WTC11 (cell line): ENCODE measurements around the gene ADD1. TPM values are rescaled to one million over a fixed set of nuclear protein-coding genes. Genes with fewer than 3 reads are reported as not detected.
A peak's percentile ranks its signal among the peaks of the same experiment; 100 is the strongest.
"Not testable (repeated sequence)": the region's sequence is repeated elsewhere in the genome, so short reads cannot be mapped to it uniquely, and the experiment has no call there.

ENCODE experiments used
- ATAC-seq: fragments of 200-7000 bp; cut with Tn5 transposase; 2 replicates; pipeline ENCODE4 v1.10.0; 2021; ENCODE audit warnings: mild to moderate bottlenecking, moderate library complexity
- CTCF ChIA-PET: fragments of 300-600 bp; sonication (Branson Sonifier 250); formaldehyde crosslinking; loops from one replicate; lab custom pipeline; 2021; ENCODE audit warnings: antibody characterized with exemption; lab: Charles Lee
- POLR2A ChIA-PET: fragments of 350-600 bp; sonication (Branson Sonifier 250); formaldehyde crosslinking; loops from one replicate; lab custom pipeline; 2021; ENCODE audit warnings: antibody characterized with exemption; lab: Charles Lee
- DNase-seq: peaks from one replicate; pipeline ENCODE4 v3.0.0; 2021; ENCODE audit warnings: low spot score
- H3K27ac Mint-ChIP-seq: 2 replicates; pipeline ENCODE4 v1.8.0; 2021; ENCODE audit warnings: mixed read lengths
- H3K27me3 Mint-ChIP-seq: 2 replicates; pipeline ENCODE4 v1.8.0; 2021; ENCODE audit warnings: low read depth, mild to moderate bottlenecking, moderate library complexity, mixed read lengths
- H3K36me3 Mint-ChIP-seq: 2 replicates; pipeline ENCODE4 v1.8.0; 2021; ENCODE audit warnings: mixed read lengths
- H3K4me1 Mint-ChIP-seq: 2 replicates; pipeline ENCODE4 v1.8.0; 2022; ENCODE audit warnings: mixed read lengths
- H3K4me3 Mint-ChIP-seq: 2 replicates; pipeline ENCODE4 v1.8.0; 2021; ENCODE audit warnings: mild to moderate bottlenecking, moderate library complexity, mixed read lengths
- H3K9me3 Mint-ChIP-seq: 2 replicates; pipeline ENCODE4 v1.8.0; 2021; ENCODE audit warnings: mixed read lengths
- CBFB ChIP-seq: sonication (generic); formaldehyde crosslinking; IDR thresholded peaks from 2 replicates; pipeline ENCODE4 v1.8.1; 2022; ENCODE audit warnings: mild to moderate bottlenecking, low read depth, missing genetic modification reagents
- ELF4 ChIP-seq: sonication (generic); formaldehyde crosslinking; IDR thresholded peaks from 2 replicates; pipeline ENCODE4 v1.8.1; 2022; ENCODE audit warnings: low read depth, mild to moderate bottlenecking, moderate library complexity, missing genetic modification reagents
- EMX1 ChIP-seq: fragments of 250-450 bp; sonication (Bioruptor Pico); IDR thresholded peaks from 2 replicates; pipeline ENCODE4 v1.8.0; 2021; ENCODE audit warnings: mild to moderate bottlenecking
- FOXJ3 ChIP-seq: sonication (generic); formaldehyde crosslinking; IDR thresholded peaks from 2 replicates; pipeline ENCODE4 v1.9.0; 2021; ENCODE audit warnings: missing genetic modification reagents, mild to moderate bottlenecking, borderline replicate concordance
- PRRX2 ChIP-seq: fragments of 250-450 bp; sonication (Bioruptor Pico); IDR thresholded peaks from 2 replicates; pipeline ENCODE4 v1.8.0; 2021; ENCODE audit warnings: mild to moderate bottlenecking
- TCF7 ChIP-seq: sonication (generic); formaldehyde crosslinking; IDR thresholded peaks from 2 replicates; pipeline ENCODE4 v1.8.0; 2022; ENCODE audit warnings: mild to moderate bottlenecking, low read depth, missing genetic modification reagents, moderate library complexity
- TP53 ChIP-seq: sonication (generic); formaldehyde crosslinking; IDR thresholded peaks from 2 replicates; pipeline ENCODE4 v1.8.1; 2023; ENCODE audit warnings: mild to moderate bottlenecking, missing genetic modification reagents
- ZBTB21 ChIP-seq: sonication (generic); formaldehyde crosslinking; IDR thresholded peaks from 2 replicates; pipeline ENCODE4 v1.8.1; 2023; ENCODE audit warnings: mild to moderate bottlenecking, missing genetic modification reagents, borderline replicate concordance
- ZNF232 ChIP-seq: sonication (generic); formaldehyde crosslinking; IDR thresholded peaks from 2 replicates; pipeline ENCODE4 v1.8.0; 2022; ENCODE audit warnings: mild to moderate bottlenecking, missing genetic modification reagents
- ZNF416 ChIP-seq: fragments of 250-450 bp; sonication (Bioruptor Pico); IDR thresholded peaks from 2 replicates; pipeline ENCODE4 v1.9.0; 2021; ENCODE audit warnings: mild to moderate bottlenecking, inconsistent platforms
- total RNA-seq: library from RNA; stranded (reverse); gene quantifications from 3 replicates; pipeline ENCODE4 v1.2.3, GENCODE V29; 2021
- TF ChIP-seq, protein P1 (sequence below): sonication (generic); formaldehyde crosslinking; IDR thresholded peaks from 2 replicates; pipeline ENCODE4 v1.8.1; 2023; ENCODE audit warnings: mild to moderate bottlenecking, missing genetic modification reagents
- TF ChIP-seq, protein P2 (sequence below): fragments of 250-450 bp; sonication (Bioruptor Pico); IDR thresholded peaks from 2 replicates; pipeline ENCODE4 v1.8.0; 2021; ENCODE audit warnings: mild to moderate bottlenecking
- TF ChIP-seq, protein P3 (sequence below): sonication (generic); formaldehyde crosslinking; IDR thresholded peaks from 2 replicates; pipeline ENCODE4 v1.8.1; 2022; ENCODE audit warnings: low read depth, mild to moderate bottlenecking, moderate library complexity, missing genetic modification reagents, borderline replicate concordance
- TF ChIP-seq, protein P4 (sequence below): sonication (generic); formaldehyde crosslinking; IDR thresholded peaks from 2 replicates; pipeline ENCODE4 v1.8.0; 2023; ENCODE audit warnings: missing genetic modification reagents, mild to moderate bottlenecking, borderline replicate concordance
- TF ChIP-seq, protein P5 (sequence below): sonication (generic); formaldehyde crosslinking; IDR thresholded peaks from 2 replicates; pipeline ENCODE4 v1.8.1; 2023; ENCODE audit warnings: mild to moderate bottlenecking, moderate library complexity, missing genetic modification reagents

ADD1 gene
- total RNA-seq, 1 experiment from 2014 or later: 178 TPM

DNA sequence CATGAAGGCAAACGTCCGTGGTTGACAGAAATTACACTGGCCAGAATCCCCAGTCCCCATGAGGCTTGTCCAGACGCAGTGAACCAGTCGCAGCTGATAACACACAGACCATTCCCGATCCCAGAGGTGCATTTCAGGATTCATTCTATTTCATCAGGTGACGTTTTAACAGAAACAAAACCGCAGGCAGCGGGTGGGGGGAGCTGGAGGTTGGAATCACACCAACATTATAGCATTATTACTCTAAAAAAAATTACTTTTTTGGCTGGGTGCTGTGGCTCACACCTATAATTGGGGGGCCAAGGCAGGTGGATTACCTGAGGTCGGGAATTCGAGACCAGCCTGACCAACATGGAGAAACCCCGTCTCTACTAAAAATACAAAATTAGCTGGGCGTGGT lies 94.3 kb downstream of the ADD1 start (continued):
- TF ChIP-seq FOXJ3 (CRISPR knock-in tag): no peak
- no peak for TF ChIP-seq ZBTB21 (CRISPR knock-in tag)
- TF ChIP-seq, protein P1, sequence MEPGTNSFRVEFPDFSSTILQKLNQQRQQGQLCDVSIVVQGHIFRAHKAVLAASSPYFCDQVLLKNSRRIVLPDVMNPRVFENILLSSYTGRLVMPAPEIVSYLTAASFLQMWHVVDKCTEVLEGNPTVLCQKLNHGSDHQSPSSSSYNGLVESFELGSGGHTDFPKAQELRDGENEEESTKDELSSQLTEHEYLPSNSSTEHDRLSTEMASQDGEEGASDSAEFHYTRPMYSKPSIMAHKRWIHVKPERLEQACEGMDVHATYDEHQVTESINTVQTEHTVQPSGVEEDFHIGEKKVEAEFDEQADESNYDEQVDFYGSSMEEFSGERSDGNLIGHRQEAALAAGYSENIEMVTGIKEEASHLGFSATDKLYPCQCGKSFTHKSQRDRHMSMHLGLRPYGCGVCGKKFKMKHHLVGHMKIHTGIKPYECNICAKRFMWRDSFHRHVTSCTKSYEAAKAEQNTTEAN (CRISPR knock-in tag): no peak
- TF ChIP-seq PRRX2 (CRISPR knock-in tag): no peak
- TF ChIP-seq, protein P2, sequence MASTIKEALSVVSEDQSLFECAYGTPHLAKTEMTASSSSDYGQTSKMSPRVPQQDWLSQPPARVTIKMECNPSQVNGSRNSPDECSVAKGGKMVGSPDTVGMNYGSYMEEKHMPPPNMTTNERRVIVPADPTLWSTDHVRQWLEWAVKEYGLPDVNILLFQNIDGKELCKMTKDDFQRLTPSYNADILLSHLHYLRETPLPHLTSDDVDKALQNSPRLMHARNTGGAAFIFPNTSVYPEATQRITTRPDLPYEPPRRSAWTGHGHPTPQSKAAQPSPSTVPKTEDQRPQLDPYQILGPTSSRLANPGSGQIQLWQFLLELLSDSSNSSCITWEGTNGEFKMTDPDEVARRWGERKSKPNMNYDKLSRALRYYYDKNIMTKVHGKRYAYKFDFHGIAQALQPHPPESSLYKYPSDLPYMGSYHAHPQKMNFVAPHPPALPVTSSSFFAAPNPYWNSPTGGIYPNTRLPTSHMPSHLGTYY (CRISPR knock-in tag): no peak
- no peak for TF ChIP-seq TP53 (CRISPR knock-in tag)
- TF ChIP-seq, all 79 proteins: peak for 0

DNA sequence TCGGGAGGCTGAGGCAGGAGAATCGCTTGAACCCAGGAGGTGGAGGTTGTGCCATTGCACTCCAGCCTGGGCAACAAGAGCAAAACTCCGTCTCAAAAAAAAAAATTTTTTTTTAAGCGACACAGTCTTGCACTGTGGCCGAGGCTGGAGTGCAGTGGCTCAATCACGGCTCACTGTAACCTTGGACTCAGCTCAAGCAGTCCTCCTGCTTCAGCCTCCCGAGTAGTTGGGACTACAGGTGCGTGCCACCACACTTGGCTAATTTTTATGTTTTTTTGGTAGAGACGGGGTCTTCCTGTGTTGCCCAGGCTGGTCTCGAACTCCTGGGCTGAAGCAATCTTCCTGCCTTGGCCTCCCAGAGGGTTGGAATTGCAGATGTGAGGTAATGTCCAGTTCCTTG lies 94.8 kb downstream of the ADD1 start:
- H3K4me3 Mint-ChIP-seq, DNase-seq, POLR2A ChIA-PET, CTCF ChIA-PET, H3K9me3 Mint-ChIP-seq, ATAC-seq, H3K27me3 Mint-ChIP-seq, H3K27ac Mint-ChIP-seq: not testable (repeated sequence)
- H3K36me3 Mint-ChIP-seq: peaks cover 43% of the 10 kb centered on the region
- peaks cover 20% of the 10 kb centered on the region for H3K4me1 Mint-ChIP-seq

DNA sequence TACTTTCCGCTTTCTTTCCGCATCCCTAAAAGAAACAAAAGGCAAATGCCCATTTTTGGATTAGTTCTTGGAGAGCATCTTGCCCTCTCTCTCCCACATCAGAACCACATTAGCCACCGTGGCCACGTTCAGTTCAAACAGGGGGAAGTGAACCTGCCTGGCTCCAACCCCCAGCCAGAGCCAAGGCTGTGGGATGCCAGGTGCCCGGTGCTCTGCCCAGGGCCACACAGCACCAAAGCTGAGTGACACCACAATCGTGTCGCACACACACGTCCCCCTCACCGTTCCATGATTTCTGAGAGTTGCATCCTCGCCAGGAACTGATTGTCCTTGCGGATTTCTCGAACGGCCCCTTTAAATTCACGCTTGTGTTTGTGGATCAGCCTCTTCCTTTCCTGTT lies 95.3 kb downstream of the ADD1 start:
- ChIA-PET POLR2A (no interaction called here), CTCF (no interaction called here)
- H3K36me3 Mint-ChIP-seq: peaks cover 46% of the 10 kb centered on the region

DNA sequence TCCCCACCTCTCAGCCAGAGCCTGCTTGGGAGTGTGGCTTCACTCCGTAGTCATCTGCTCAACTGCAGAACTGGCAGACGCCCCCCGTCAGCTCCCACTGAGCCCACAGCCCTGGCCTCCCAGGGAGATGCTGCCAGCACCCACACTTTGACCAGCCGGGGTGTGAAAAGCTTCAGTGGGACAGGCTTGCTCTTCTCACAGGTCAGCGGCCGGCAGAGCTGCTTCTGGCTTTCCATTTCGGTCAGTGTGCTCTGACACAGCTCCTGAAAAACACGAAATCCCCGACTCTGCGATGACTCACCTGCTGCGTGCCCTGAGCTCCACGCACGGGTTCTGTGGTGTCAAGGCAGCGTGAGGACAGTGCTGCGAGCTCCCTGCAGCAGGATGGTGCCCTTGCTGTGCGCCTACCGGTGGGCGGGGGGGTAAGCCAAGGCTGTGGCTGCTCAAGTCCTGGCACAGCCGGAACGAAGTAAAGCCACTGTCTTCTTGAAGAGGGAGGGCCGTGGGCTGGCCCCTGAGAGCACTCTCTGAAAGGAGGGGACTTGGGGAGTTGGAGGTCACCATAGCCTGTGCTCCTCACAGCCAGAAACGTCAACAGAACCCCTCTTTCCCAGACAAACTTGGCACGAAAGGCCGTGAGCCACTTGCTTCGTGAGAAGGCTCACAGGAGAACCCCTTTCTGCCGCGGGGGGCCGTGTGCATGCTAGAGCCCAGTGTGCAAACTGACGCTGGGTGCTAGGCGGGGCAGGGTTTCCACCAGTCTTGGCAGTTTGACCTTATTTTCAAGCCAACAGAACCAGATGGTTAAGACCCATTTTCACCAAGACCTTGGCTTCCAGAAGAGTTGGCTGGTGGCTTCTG lies 96.0 kb downstream of the ADD1 start:
- DNase-seq: no peak
- no peak for ATAC-seq
- CTCF ChIA-PET: no interaction called here
- POLR2A ChIA-PET: no interaction called here
- Mint-ChIP-seq H3K4me1 (peaks cover 20% of the 10 kb centered on the region), H3K27ac (0 out of 2 replicates have a peak overlapping the region, but pooled peaks have one; percentile 90), H3K27me3 (no peaks in the 10 kb centered on the region), H3K36me3 (peaks cover 49% of the 10 kb centered on the region), H3K4me3 (no peak overlapping the region), H3K9me3 (no peaks in the 10 kb centered on the region)
- TF ChIP-seq ZNF232 (CRISPR knock-in tag) (no peak), ZNF416 (no peak), TCF7 (CRISPR knock-in tag) (no peak), EMX1 (CRISPR knock-in tag) (no peak), CBFB (no peak), ELF4 (CRISPR knock-in tag) (no peak)
- TF ChIP-seq, protein P3, sequence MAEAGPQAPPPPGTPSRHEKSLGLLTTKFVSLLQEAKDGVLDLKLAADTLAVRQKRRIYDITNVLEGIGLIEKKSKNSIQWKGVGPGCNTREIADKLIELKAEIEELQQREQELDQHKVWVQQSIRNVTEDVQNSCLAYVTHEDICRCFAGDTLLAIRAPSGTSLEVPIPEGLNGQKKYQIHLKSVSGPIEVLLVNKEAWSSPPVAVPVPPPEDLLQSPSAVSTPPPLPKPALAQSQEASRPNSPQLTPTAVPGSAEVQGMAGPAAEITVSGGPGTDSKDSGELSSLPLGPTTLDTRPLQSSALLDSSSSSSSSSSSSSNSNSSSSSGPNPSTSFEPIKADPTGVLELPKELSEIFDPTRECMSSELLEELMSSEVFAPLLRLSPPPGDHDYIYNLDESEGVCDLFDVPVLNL (CRISPR knock-in tag): no peak
- TF ChIP-seq, protein P4, sequence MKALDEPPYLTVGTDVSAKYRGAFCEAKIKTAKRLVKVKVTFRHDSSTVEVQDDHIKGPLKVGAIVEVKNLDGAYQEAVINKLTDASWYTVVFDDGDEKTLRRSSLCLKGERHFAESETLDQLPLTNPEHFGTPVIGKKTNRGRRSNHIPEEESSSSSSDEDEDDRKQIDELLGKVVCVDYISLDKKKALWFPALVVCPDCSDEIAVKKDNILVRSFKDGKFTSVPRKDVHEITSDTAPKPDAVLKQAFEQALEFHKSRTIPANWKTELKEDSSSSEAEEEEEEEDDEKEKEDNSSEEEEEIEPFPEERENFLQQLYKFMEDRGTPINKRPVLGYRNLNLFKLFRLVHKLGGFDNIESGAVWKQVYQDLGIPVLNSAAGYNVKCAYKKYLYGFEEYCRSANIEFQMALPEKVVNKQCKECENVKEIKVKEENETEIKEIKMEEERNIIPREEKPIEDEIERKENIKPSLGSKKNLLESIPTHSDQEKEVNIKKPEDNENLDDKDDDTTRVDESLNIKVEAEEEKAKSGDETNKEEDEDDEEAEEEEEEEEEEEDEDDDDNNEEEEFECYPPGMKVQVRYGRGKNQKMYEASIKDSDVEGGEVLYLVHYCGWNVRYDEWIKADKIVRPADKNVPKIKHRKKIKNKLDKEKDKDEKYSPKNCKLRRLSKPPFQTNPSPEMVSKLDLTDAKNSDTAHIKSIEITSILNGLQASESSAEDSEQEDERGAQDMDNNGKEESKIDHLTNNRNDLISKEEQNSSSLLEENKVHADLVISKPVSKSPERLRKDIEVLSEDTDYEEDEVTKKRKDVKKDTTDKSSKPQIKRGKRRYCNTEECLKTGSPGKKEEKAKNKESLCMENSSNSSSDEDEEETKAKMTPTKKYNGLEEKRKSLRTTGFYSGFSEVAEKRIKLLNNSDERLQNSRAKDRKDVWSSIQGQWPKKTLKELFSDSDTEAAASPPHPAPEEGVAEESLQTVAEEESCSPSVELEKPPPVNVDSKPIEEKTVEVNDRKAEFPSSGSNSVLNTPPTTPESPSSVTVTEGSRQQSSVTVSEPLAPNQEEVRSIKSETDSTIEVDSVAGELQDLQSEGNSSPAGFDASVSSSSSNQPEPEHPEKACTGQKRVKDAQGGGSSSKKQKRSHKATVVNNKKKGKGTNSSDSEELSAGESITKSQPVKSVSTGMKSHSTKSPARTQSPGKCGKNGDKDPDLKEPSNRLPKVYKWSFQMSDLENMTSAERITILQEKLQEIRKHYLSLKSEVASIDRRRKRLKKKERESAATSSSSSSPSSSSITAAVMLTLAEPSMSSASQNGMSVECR: no peak
- TF ChIP-seq, protein P1 (CRISPR knock-in tag): no peak
- TF ChIP-seq, protein P5, sequence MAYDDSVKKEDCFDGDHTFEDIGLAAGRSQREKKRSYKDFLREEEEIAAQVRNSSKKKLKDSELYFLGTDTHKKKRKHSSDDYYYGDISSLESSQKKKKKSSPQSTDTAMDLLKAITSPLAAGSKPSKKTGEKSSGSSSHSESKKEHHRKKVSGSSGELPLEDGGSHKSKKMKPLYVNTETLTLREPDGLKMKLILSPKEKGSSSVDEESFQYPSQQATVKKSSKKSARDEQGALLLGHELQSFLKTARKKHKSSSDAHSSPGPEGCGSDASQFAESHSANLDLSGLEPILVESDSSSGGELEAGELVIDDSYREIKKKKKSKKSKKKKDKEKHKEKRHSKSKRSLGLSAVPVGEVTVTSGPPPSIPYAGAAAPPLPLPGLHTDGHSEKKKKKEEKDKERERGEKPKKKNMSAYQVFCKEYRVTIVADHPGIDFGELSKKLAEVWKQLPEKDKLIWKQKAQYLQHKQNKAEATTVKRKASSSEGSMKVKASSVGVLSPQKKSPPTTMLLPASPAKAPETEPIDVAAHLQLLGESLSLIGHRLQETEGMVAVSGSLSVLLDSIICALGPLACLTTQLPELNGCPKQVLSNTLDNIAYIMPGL (CRISPR knock-in tag): no peak

More for the DNA sequence above, 95.3 kb downstream of the ADD1 start:
- peak overlapping the region; percentile 90; the same call in 1 of the 2 replicates for H3K27ac Mint-ChIP-seq
- no peak overlapping the region for H3K4me3 Mint-ChIP-seq
- H3K9me3 Mint-ChIP-seq: no peaks in the 10 kb centered on the region
- ATAC-seq (no peak), DNase-seq (no peak)
- H3K27me3 Mint-ChIP-seq: no peaks in the 10 kb centered on the region
- TF ChIP-seq TP53 (CRISPR knock-in tag): 0 out of 2 replicates have a peak, but pooled peaks have one; percentile 47
- TF ChIP-seq EMX1 (CRISPR knock-in tag): no peak
- H3K4me1 Mint-ChIP-seq: peaks cover 20% of the 10 kb centered on the region
